Measurements from ENCODE around the gene TMOD3.
A peak's percentile ranks its signal among the peaks of the same experiment; 100 is the strongest.

Gene TMOD3

GRCh38 chr15:51828621-51829375 lies 655 bp upstream of the TMOD3 start:
- ATAC-seq: no peak

DNA sequence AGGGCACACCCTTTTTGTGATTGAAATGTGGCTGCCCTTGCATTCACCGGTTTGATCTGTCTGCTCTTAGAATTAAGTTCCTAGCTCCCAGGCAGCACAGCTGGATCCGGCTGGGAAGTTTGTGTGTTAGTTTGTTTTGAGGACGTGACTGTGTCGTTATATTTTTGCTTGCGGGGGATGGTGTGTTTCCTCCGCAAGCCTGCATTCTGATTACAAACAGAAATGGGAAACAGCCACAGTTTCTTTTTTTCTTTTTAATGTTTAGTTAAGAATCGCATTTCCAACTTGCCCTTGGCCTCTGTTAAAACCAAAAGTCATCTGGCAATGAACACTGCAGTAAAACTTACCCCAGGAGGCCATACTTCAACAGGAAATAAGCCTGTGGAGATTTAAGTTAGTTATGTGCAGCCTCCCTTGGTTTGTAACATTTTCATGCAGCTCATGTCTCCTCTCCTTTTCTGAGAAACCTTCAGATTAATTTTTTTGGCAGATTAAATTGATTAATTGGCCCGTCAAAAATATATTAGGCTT lies 888 bp downstream of the TMOD3 start:
- ATAC-seq: no peak

DNA sequence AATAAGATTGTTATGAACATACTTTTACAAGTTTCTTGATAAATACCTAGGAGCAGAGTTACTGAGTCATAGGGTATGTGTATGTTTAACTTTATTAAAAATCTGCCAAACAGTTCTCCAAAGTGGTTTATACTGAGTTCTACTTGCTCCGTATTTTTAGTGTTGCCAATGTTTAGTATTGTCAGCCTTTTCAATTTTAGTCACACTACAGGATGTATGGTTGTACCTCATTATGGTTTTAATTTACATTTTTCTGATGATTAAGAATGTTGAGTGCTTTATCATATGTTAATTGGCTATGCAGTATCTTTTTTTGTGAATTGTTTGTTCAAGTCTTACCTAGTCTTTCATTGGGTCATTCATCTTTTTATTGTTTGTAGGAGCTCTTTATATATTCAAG lies 4.3 kb downstream of the TMOD3 start:
- peak; percentile 60 to 74 for ATAC-seq

DNA sequence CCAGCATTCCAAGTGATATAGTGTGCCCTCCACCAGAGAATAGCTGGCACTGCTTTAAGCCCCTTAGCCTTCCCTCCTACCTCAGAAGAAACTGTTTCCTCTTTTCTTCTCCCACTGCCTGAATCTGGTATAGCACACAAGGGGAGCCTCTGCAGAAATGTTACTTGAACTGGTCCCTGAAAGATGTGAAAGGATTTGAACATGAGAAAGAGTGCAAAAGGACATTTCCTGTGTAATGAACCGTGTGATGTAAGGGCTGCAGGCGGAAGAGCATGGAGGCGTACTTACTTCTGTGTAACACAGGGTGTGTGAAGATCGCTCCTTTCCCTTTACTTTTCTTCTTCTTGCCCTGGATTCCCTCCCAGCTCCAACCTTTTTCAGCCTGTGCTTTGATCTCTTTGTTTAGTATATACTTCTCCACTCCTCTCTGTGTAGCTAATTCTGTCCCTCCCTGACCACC lies 8.4 kb downstream of the TMOD3 start:
- ATAC-seq: no peak

- no peak for ATAC-seq
Observed at GRCh38 chr15:51838270-51838669, 8.8 kb downstream of the TMOD3 start.

DNA sequence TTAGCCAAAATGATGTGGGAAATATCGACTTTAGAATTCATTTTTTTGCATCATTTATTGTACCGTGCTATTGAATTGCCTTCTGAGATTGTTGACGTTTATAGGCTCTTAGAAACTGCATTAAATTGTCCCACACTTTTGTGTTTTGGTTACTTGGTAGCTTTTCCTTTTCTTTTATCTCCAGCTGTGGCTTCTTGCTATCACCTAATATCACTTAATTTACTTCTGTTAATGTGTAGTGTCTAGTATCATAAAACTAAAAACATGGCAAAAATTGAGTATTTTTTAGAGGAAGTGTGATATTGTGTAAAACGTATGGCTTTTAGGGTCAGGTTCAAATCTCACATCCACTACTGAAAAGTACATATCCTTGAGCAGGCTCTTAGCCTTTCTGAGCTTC lies 11.2 kb downstream of the TMOD3 start:
- no peak for ATAC-seq

DNA sequence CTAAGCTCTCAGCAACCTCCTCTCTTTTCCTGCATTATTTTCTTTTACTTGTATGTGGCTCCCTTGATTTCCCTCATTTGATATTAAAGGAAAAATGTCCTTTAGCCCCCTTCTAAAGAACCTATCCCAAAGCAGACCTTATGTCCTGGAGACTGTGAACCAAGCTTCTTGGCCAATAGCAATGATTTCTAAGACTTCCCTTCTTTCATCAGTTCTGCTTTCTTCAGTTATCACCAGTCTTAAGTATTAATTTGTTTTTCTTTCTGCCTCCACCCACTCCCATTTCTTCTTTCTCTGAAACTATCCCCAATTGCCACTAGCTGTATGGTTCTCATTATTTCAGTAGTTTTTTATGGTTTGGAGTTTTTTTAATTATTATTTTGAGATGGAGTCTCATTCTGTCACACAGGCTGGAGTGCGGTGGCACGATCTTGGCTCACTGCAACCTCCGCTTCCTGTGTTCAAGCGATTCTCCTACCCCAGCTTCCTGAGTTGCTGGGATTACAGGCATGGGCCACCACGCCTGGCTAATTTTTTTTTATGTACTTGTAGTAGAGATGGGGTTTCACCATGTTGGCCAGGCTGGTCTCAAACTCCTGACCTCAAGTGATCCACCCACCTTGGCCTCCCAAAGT lies 12.1 kb downstream of the TMOD3 start:
- no peak for ATAC-seq

DNA sequence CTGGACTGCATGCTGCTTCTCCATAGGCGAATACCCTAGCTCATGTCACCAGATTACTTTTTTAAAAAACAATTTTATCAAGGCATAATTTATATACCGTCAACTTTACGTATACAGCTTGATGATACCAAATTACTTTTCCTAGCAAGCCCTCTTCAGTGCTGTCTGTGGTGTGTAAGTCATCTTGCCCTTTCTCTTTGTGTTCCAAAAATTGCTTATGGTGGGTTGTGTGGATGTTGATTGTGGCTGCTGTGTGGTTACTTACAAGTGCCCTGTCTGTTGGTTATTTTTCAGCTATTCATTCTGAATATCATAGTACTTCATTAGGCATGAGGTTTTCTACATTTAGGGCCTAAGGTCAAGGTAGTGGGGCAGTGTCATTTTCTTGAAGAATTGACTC lies 12.8 kb downstream of the TMOD3 start:
- no peak for ATAC-seq

DNA sequence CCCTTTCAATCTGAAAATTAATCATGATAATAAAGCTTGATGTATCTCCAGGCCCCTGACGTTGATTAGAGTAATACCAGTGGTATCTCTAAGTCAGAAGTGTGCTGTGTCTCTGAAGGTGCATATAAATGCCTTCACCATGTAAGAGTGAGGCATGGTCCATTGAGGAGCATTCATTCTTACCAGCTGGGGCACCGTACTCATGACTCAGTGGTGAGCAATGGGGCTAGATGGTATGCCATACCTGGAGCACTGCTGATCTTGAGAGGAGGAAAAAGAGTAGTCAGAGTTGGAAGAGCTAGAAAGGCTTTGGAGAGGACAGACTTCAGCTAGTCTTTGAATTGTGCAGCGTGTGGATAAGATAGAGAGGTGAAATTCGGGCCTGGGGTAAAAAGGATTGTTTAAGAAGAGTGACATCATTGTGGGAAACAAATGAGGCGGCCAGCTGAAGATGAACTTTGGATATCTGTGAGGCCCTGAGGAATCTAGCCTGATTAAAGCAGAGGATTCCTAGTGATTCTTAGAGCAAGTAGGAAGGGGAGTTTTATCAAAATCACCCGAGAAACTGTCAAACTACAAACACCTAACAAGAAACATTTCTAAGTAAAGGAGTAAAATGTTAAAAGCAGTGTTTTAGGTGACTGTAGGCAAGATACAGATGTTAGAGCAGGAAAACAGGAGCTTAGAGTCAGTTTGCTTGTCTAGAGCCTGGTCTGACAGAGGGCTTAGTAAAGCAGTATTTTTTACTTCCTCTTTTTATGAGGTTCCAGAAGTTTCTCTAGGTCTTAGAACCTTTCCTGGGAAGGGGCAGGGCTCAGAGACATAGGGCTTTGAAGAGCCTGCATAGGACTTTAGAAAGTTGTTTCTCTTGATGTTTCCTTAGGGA lies 13.6 kb downstream of the TMOD3 start:
- peak; percentile 79 to 85 for ATAC-seq

DNA sequence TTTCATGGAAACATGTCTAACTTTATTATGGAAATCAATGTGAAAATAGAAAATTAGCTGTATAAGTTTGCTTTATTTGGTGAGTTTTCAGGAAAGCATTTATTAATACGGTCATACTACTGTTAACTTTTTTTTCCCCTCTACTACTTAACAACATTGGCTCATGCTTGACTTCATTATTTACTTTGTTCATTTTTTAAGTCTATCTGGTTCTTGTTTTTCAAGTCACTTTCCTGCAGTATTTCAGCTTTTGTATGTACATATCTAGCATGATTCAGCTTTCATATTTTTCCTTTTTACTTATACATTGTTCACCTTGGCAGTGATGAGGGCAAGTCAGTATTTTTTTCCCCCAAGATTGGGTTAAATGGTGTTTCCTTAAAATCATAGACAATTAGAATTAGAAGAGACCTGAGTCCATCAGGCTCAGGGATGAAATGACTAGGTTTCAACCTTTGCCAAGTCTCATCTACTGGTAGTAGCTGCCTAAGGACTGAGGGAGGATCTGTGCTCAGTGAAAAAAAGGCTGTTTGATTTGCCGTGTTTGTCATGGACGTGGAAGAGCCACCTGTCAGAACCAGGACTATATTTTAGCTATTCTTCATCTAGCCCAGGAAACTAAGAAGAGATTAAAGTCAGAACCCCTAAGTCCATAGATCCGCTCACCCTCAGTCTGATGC lies 15.4 kb downstream of the TMOD3 start:
- no peak for ATAC-seq

GRCh38 chr15:51846066-51846462 lies 16.6 kb downstream of the TMOD3 start:
- no peak for ATAC-seq

DNA sequence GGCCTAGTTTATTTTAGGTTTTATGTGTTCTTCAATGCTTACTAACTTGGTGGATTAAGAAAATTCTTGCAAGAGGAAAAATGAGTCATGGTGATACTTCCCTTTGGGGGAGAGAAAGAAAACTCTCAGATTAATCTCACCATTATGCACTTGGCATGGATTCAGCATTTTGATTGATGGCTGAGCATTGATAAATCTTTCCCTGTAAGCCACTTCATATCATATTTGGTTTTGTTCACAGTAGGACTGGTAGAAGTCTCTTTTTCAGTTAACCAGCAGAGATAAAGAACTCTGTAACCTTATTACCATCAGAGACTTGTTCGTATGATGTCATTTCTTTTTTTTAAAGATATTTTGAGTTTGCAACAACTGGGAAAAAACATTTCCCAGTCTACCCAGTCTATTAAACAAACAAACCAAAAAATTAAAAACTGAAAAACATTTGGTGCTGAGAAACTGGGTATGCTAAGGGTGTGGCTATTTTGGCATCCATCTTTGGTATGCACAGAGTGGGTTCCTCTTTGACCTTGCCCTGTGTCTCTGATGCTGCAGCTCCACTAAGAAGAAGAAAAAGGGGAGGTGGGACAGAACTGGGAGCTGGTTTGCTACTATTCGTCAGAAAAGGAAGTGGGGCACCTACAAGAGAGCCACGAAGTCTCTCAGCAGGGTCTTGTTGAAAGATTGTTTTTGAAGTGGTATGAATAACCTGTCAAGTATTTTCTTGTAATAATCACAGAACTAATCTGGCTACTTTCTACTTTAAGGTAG lies 17.2 kb downstream of the TMOD3 start:
- ATAC-seq: peak in 1 of 2 donors; percentile 9

DNA sequence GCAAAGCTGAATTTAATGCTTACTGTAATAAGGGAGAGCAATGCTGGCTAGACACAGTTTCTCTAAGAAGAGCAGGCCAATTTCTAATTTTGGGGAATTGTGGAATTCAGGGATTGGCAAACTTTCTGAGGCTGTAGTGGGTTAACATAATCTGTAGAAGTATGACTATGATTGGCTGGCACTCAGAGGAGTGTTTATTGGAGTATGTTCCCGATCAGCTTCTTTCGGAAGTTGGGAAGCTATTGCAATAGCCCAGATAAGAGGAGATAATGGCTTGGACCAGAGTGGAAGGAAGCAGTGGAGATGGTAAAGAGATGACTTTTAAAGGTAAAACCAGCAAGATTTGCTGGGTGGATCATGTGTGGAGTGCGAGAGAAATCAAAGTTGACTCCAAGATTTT lies 19.4 kb downstream of the TMOD3 start:
- no peak for ATAC-seq

DNA sequence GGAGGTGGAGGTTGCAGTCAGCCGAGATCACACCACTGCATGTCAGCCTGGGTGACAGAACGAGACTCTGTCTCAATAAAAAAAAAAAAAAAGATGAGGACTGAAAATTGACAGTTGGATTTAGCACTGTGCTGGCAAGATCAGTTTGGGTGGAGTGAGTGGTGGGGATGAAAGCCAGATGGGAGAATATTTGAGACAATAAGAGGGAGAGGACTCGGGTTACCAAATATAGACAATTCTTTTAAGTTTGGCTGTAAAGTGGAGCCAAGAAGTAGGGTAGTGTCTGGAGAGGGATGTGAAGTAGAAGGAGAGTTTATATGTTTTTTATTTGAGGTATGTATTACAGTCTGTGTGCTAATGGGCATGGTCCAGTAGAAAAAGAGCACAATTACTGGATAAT lies 20.4 kb downstream of the TMOD3 start:
- ATAC-seq: no peak

GRCh38 chr15:51853998-51854397 lies 24.5 kb downstream of the TMOD3 start:
- ATAC-seq: no peak

GRCh38 chr15:51855612-51856011 lies 26.2 kb downstream of the TMOD3 start:
- no peak for ATAC-seq

- ATAC-seq: no peak
Observed at GRCh38 chr15:51856714-51857380, 27.4 kb downstream of the TMOD3 start.

GRCh38 chr15:51861557-51862359 lies 32.3 kb downstream of the TMOD3 start:
- ATAC-seq: peak; percentile 95

GRCh38 chr15:51863131-51863530 lies 33.7 kb downstream of the TMOD3 start:
- no peak for ATAC-seq

GRCh38 chr15:51864408-51865056 lies 35.1 kb downstream of the TMOD3 start:
- no peak for ATAC-seq

Measured in activated CD4-positive, CD25-positive, alpha-beta regulatory T cell treated with anti-CD3 and anti-CD28 coated beads, Interleukin-2, amount 50 U/mL, for 24 hours (primary cell).